Progenitor cell of endocrine pancreas (in vitro differentiated cells): ENCODE measurements around the gene AGPAT4. TPM values are rescaled to one million over a fixed set of nuclear protein-coding genes. Genes with fewer than 3 reads are reported as not detected.

ENCODE experiments used
- DNase-seq: peaks from one replicate; pipeline ENCODE4 v3.0.0; 2021; ENCODE audit warnings: low spot score; ENCODE audit not compliant: unreplicated experiment
- H3K27ac Mint-ChIP-seq: 2 replicates; pipeline ENCODE4 v1.8.0; 2021; ENCODE audit warnings: mild to moderate bottlenecking, moderate library complexity, mixed read lengths
- H3K27me3 Mint-ChIP-seq: 2 replicates; pipeline ENCODE4 v1.8.0; 2021; ENCODE audit warnings: mixed read lengths
- H3K36me3 Mint-ChIP-seq: 2 replicates; pipeline ENCODE4 v1.8.0; 2022; ENCODE audit warnings: mixed read lengths; ENCODE audit not compliant: insufficient read depth
- H3K4me1 Mint-ChIP-seq: 2 replicates; pipeline ENCODE4 v1.8.0; 2021; ENCODE audit warnings: low read depth, mixed read lengths
- H3K4me3 Mint-ChIP-seq: 2 replicates; pipeline ENCODE4 v1.8.0; 2021; ENCODE audit warnings: low read depth, mild to moderate bottlenecking, moderate library complexity, mixed read lengths
- H3K9me3 Mint-ChIP-seq: 2 replicates; pipeline ENCODE4 v1.8.0; 2021; ENCODE audit warnings: low read depth, mixed read lengths
- CTCF ChIP-seq: fragments of 200-600 bp; sonication (generic); IDR thresholded peaks from one replicate; pipeline ENCODE4 v1.5.0; 2021; ENCODE audit warnings: antibody characterized with exemption, mild to moderate bottlenecking; ENCODE audit not compliant: unreplicated experiment
- total RNA-seq: library from RNA; stranded (reverse); gene quantifications from 2 replicates; pipeline ENCODE4 v1.2.1, GENCODE V29; 2021

The AGPAT4 gene
- total RNA-seq, 1 donor from 2014 or later, result 43.7 TPM

GRCh38 chr6:161134550-161135298, 139.1 kb downstream of the AGPAT4 start:
- no peak overlapping the region for H3K4me3 Mint-ChIP-seq
- no peak for DNase-seq
- H3K27ac Mint-ChIP-seq, result no peak overlapping the region
- H3K4me1 Mint-ChIP-seq, result no peaks in the 10 kb centered on the region
- peaks cover 44% of the 10 kb centered on the region for H3K36me3 Mint-ChIP-seq
- TF ChIP-seq CTCF, result no peak
- peaks cover 4% of the 10 kb centered on the region for H3K9me3 Mint-ChIP-seq
- H3K27me3 Mint-ChIP-seq, result no peaks in the 10 kb centered on the region

GRCh38 chr6:161133963-161134362, 139.9 kb downstream of the AGPAT4 start:
- peaks cover 50% of the 10 kb centered on the region for H3K36me3 Mint-ChIP-seq
- DNase-seq, result no peak

GRCh38 chr6:161132384-161132783, 141.5 kb downstream of the AGPAT4 start:
- Mint-ChIP-seq H3K27ac (no peak overlapping the region), H3K9me3 (peaks cover 15% of the 10 kb centered on the region), H3K4me1 (no peaks in the 10 kb centered on the region), H3K4me3 (no peak overlapping the region), H3K36me3 (peaks cover 65% of the 10 kb centered on the region), H3K27me3 (no peaks in the 10 kb centered on the region)
- TF ChIP-seq CTCF, result no peak
- no peak for DNase-seq

More at GRCh38 chr6:161133963-161134362, 139.9 kb downstream of the AGPAT4 start:
- no peaks in the 10 kb centered on the region for H3K4me1 Mint-ChIP-seq
- peak overlapping the region; percentile 11 for H3K27ac Mint-ChIP-seq
- no peaks in the 10 kb centered on the region for H3K27me3 Mint-ChIP-seq
- TF ChIP-seq CTCF, result no peak
- H3K4me3 Mint-ChIP-seq, result no peak overlapping the region
- peaks cover 11% of the 10 kb centered on the region for H3K9me3 Mint-ChIP-seq

GRCh38 chr6:161130967-161131766, 142.7 kb downstream of the AGPAT4 start:
- Mint-ChIP-seq H3K4me1 (no peaks in the 10 kb centered on the region), H3K36me3 (peaks cover 68% of the 10 kb centered on the region), H3K27me3 (no peaks in the 10 kb centered on the region), H3K27ac (no peak overlapping the region), H3K4me3 (no peak overlapping the region), H3K9me3 (peaks cover 23% of the 10 kb centered on the region)
- no peak for DNase-seq
- no peak for TF ChIP-seq CTCF

- Mint-ChIP-seq H3K4me1 (no peaks in the 10 kb centered on the region), H3K4me3 (no peak overlapping the region), H3K27me3 (no peaks in the 10 kb centered on the region), H3K27ac (peak overlapping the region; percentile 38), H3K36me3 (peaks cover 69% of the 10 kb centered on the region), H3K9me3 (peaks cover 30% of the 10 kb centered on the region)
- DNase-seq, result no peak
- TF ChIP-seq CTCF, result no peak
These were observed 143.3 kb downstream of the AGPAT4 start for GRCh38 chr6:161130541-161130940.
